ENCODE results near the gene CAGE1.

The CAGE1 gene

GRCh38 chr6:7424967-7425807 lies 35.6 kb upstream of the CAGE1 start:
- Histone ChIP-seq H3K27ac (ENCODE audit: low read length) (no peak overlapping the region), H3K27me3 (ENCODE audit: low read depth, low read length) (no peaks in the 10 kb centered on the region), H3K36me3 (ENCODE audit: control insufficient read depth in 1 of 2, insufficient read depth in 2 of 2, low read length in 2 of 2) (no peaks in the 10 kb centered on the region), H3K9me3 (ENCODE audit: control insufficient read depth in 1 of 2, low read length in 2 of 2) (no peaks in the 10 kb centered on the region), H3K4me3 (ENCODE audit: low read depth in 1 of 2, low read length in 2 of 2) (no peak overlapping the region), H3K4me1 (ENCODE audit: control insufficient read depth in 1 of 2, insufficient read depth in 2 of 2, low read length in 2 of 2) (no peaks in the 10 kb centered on the region)

- Histone ChIP-seq H3K27ac (ENCODE audit: low read length) (no peak overlapping the region), H3K4me3 (ENCODE audit: low read depth in 1 of 2, low read length in 2 of 2) (no peak overlapping the region), H3K36me3 (ENCODE audit: control insufficient read depth in 1 of 2, insufficient read depth in 2 of 2, low read length in 2 of 2) (no peaks in the 10 kb centered on the region), H3K4me1 (ENCODE audit: control insufficient read depth in 1 of 2, insufficient read depth in 2 of 2, low read length in 2 of 2) (no peaks in the 10 kb centered on the region), H3K9me3 (ENCODE audit: control insufficient read depth in 1 of 2, low read length in 2 of 2) (no peaks in the 10 kb centered on the region), H3K27me3 (ENCODE audit: low read depth, low read length) (no peaks in the 10 kb centered on the region)
These were observed 34.5 kb upstream of the CAGE1 start for GRCh38 chr6:7424058-7424457.

GRCh38 chr6:7421066-7421465 lies 31.5 kb upstream of the CAGE1 start:
- Histone ChIP-seq H3K27ac (ENCODE audit: low read length) (no peak overlapping the region), H3K27me3 (ENCODE audit: low read depth, low read length) (no peaks in the 10 kb centered on the region), H3K9me3 (ENCODE audit: control insufficient read depth in 1 of 2, low read length in 2 of 2) (no peaks in the 10 kb centered on the region), H3K4me3 (ENCODE audit: low read depth in 1 of 2, low read length in 2 of 2) (no peak overlapping the region), H3K4me1 (ENCODE audit: control insufficient read depth in 1 of 2, insufficient read depth in 2 of 2, low read length in 2 of 2) (no peaks in the 10 kb centered on the region), H3K36me3 (ENCODE audit: control insufficient read depth in 1 of 2, insufficient read depth in 2 of 2, low read length in 2 of 2) (peaks cover 12 to 25% of the 10 kb centered on the region in 2 donors)

GRCh38 chr6:7419065-7419464 lies 29.5 kb upstream of the CAGE1 start:
- no peak overlapping the region for H3K4me3 ChIP-seq (ENCODE audit: low read depth in 1 of 2, low read length in 2 of 2)
- H3K27me3 ChIP-seq (ENCODE audit: low read depth, low read length): no peaks in the 10 kb centered on the region
- H3K36me3 ChIP-seq (ENCODE audit: control insufficient read depth in 1 of 2, insufficient read depth in 2 of 2, low read length in 2 of 2): peaks cover 31 to 45% of the 10 kb centered on the region in 2 donors
- H3K4me1 ChIP-seq (ENCODE audit: control insufficient read depth in 1 of 2, insufficient read depth in 2 of 2, low read length in 2 of 2): no peaks in the 10 kb centered on the region
- no peaks in the 10 kb centered on the region for H3K9me3 ChIP-seq (ENCODE audit: control insufficient read depth in 1 of 2, low read length in 2 of 2)
- no peak overlapping the region for H3K27ac ChIP-seq (ENCODE audit: low read length)

- Histone ChIP-seq H3K4me1 (ENCODE audit: control insufficient read depth in 1 of 2, insufficient read depth in 2 of 2, low read length in 2 of 2) (no peaks in the 10 kb centered on the region), H3K9me3 (ENCODE audit: control insufficient read depth in 1 of 2, low read length in 2 of 2) (no peaks in the 10 kb centered on the region), H3K4me3 (ENCODE audit: low read depth in 1 of 2, low read length in 2 of 2) (no peak overlapping the region), H3K27me3 (ENCODE audit: low read depth, low read length) (no peaks in the 10 kb centered on the region), H3K36me3 (ENCODE audit: control insufficient read depth in 1 of 2, insufficient read depth in 2 of 2, low read length in 2 of 2) (peaks cover 36 to 52% of the 10 kb centered on the region in 2 donors), H3K27ac (ENCODE audit: low read length) (no peak overlapping the region)
These were observed 28.8 kb upstream of the CAGE1 start for GRCh38 chr6:7418238-7418905.

GRCh38 chr6:7417684-7418083 lies 28.1 kb upstream of the CAGE1 start:
- no peaks in the 10 kb centered on the region for H3K27me3 ChIP-seq (ENCODE audit: low read depth, low read length)
- H3K36me3 ChIP-seq (ENCODE audit: control insufficient read depth in 1 of 2, insufficient read depth in 2 of 2, low read length in 2 of 2): peaks cover 36 to 55% of the 10 kb centered on the region in 2 donors
- no peak overlapping the region for H3K4me3 ChIP-seq (ENCODE audit: low read depth in 1 of 2, low read length in 2 of 2)
- no peaks in the 10 kb centered on the region for H3K9me3 ChIP-seq (ENCODE audit: control insufficient read depth in 1 of 2, low read length in 2 of 2)
- no peak overlapping the region for H3K27ac ChIP-seq (ENCODE audit: low read length)
- H3K4me1 ChIP-seq (ENCODE audit: control insufficient read depth in 1 of 2, insufficient read depth in 2 of 2, low read length in 2 of 2): no peaks in the 10 kb centered on the region

- H3K9me3 ChIP-seq (ENCODE audit: control insufficient read depth in 1 of 2, low read length in 2 of 2): no peaks in the 10 kb centered on the region
- H3K4me3 ChIP-seq (ENCODE audit: low read depth in 1 of 2, low read length in 2 of 2): no peak overlapping the region
- no peaks in the 10 kb centered on the region for H3K4me1 ChIP-seq (ENCODE audit: control insufficient read depth in 1 of 2, insufficient read depth in 2 of 2, low read length in 2 of 2)
- no peaks in the 10 kb centered on the region for H3K27me3 ChIP-seq (ENCODE audit: low read depth, low read length)
- H3K36me3 ChIP-seq (ENCODE audit: control insufficient read depth in 1 of 2, insufficient read depth in 2 of 2, low read length in 2 of 2): peaks cover 47 to 80% of the 10 kb centered on the region in 2 donors
- no peak overlapping the region for H3K27ac ChIP-seq (ENCODE audit: low read length)
These were observed 25.3 kb upstream of the CAGE1 start for GRCh38 chr6:7414811-7415210.

- Histone ChIP-seq H3K36me3 (ENCODE audit: control insufficient read depth in 1 of 2, insufficient read depth in 2 of 2, low read length in 2 of 2) (peaks cover 49 to 84% of the 10 kb centered on the region in 2 donors), H3K27me3 (ENCODE audit: low read depth, low read length) (no peaks in the 10 kb centered on the region), H3K4me3 (ENCODE audit: low read depth in 1 of 2, low read length in 2 of 2) (no peak overlapping the region), H3K9me3 (ENCODE audit: control insufficient read depth in 1 of 2, low read length in 2 of 2) (no peaks in the 10 kb centered on the region), H3K27ac (ENCODE audit: low read length) (no peak overlapping the region), H3K4me1 (ENCODE audit: control insufficient read depth in 1 of 2, insufficient read depth in 2 of 2, low read length in 2 of 2) (no peaks in the 10 kb centered on the region)
These were observed 23.7 kb upstream of the CAGE1 start for GRCh38 chr6:7413151-7413823.

- Histone ChIP-seq H3K27me3 (ENCODE audit: low read depth, low read length) (no peaks in the 10 kb centered on the region), H3K27ac (ENCODE audit: low read length) (no peak overlapping the region), H3K36me3 (ENCODE audit: control insufficient read depth in 1 of 2, insufficient read depth in 2 of 2, low read length in 2 of 2) (peaks cover 41 to 77% of the 10 kb centered on the region in 2 donors), H3K9me3 (ENCODE audit: control insufficient read depth in 1 of 2, low read length in 2 of 2) (no peaks in the 10 kb centered on the region), H3K4me1 (ENCODE audit: control insufficient read depth in 1 of 2, insufficient read depth in 2 of 2, low read length in 2 of 2) (no peaks in the 10 kb centered on the region), H3K4me3 (ENCODE audit: low read depth in 1 of 2, low read length in 2 of 2) (no peak overlapping the region)
These were observed 21.8 kb upstream of the CAGE1 start for GRCh38 chr6:7411328-7411727.

- Histone ChIP-seq H3K4me3 (ENCODE audit: low read depth in 1 of 2, low read length in 2 of 2) (no peak overlapping the region), H3K27me3 (ENCODE audit: low read depth, low read length) (no peaks in the 10 kb centered on the region), H3K4me1 (ENCODE audit: control insufficient read depth in 1 of 2, insufficient read depth in 2 of 2, low read length in 2 of 2) (no peaks in the 10 kb centered on the region), H3K9me3 (ENCODE audit: control insufficient read depth in 1 of 2, low read length in 2 of 2) (no peaks in the 10 kb centered on the region), H3K27ac (ENCODE audit: low read length) (no peak overlapping the region), H3K36me3 (ENCODE audit: control insufficient read depth in 1 of 2, insufficient read depth in 2 of 2, low read length in 2 of 2) (peaks cover 41 to 77% of the 10 kb centered on the region in 2 donors)
These were observed 21.3 kb upstream of the CAGE1 start for GRCh38 chr6:7410851-7411250.

- no peaks in the 10 kb centered on the region for H3K9me3 ChIP-seq (ENCODE audit: control insufficient read depth in 1 of 2, low read length in 2 of 2)
- H3K4me1 ChIP-seq (ENCODE audit: control insufficient read depth in 1 of 2, insufficient read depth in 2 of 2, low read length in 2 of 2): no peaks in the 10 kb centered on the region
- H3K27me3 ChIP-seq (ENCODE audit: low read depth, low read length): no peaks in the 10 kb centered on the region
- H3K36me3 ChIP-seq (ENCODE audit: control insufficient read depth in 1 of 2, insufficient read depth in 2 of 2, low read length in 2 of 2): peaks cover 39 to 77% of the 10 kb centered on the region in 2 donors
- H3K27ac ChIP-seq (ENCODE audit: low read length): no peak overlapping the region
- no peak overlapping the region for H3K4me3 ChIP-seq (ENCODE audit: low read depth in 1 of 2, low read length in 2 of 2)
These were observed 20.2 kb upstream of the CAGE1 start for GRCh38 chr6:7409740-7410139.

All from muscle layer of duodenum (tissue), 2 donors.